ENCODE measurements around the gene TMEM89.

TMEM89 gene

GRCh38 chr3:48661501-48662144 is 40.1 kb upstream of the TMEM89 start:
- DNase-seq (ENCODE audit: low read depth), result no peak
- TF ChIP-seq CTCF (conservative IDR thresholded peaks at IDR 0.05; ENCODE audit: low read depth, low read length), result no peak
- H3K4me3 ChIP-seq (ENCODE audit: low read length), result peak overlapping the region; percentile 51

GRCh38 chr3:48660800-48661400 is 39.3 kb upstream of the TMEM89 start:
- no peak for TF ChIP-seq CTCF (conservative IDR thresholded peaks at IDR 0.05; ENCODE audit: low read depth, low read length)
- H3K4me3 ChIP-seq (ENCODE audit: low read length), result no peak overlapping the region
- DNase-seq (ENCODE audit: low read depth), result no peak

GRCh38 chr3:48656841-48657281 is 35.3 kb upstream of the TMEM89 start:
- DNase-seq (ENCODE audit: low read depth), result no peak
- no peak for TF ChIP-seq CTCF (conservative IDR thresholded peaks at IDR 0.05; ENCODE audit: low read depth, low read length)
- no peak overlapping the region for H3K4me3 ChIP-seq (ENCODE audit: low read length)

- peak; percentile 60 for TF ChIP-seq CTCF (conservative IDR thresholded peaks at IDR 0.05; ENCODE audit: low read depth, low read length)
- H3K4me3 ChIP-seq (ENCODE audit: low read length), result peak overlapping the region; percentile 36
- DNase-seq (ENCODE audit: low read depth), result no peak
Observed at GRCh38 chr3:48656061-48656840, 34.7 kb upstream of the TMEM89 start.

- H3K4me3 ChIP-seq (ENCODE audit: low read length), result peak overlapping the region; percentile 34
- TF ChIP-seq CTCF (conservative IDR thresholded peaks at IDR 0.05; ENCODE audit: low read depth, low read length), result no peak
- no peak for DNase-seq (ENCODE audit: low read depth)
Observed at GRCh38 chr3:48655606-48656005, 34.0 kb upstream of the TMEM89 start.

GRCh38 chr3:48655063-48655462 is 33.5 kb upstream of the TMEM89 start:
- H3K4me3 ChIP-seq (ENCODE audit: low read length), result no peak overlapping the region
- TF ChIP-seq CTCF (conservative IDR thresholded peaks at IDR 0.05; ENCODE audit: low read depth, low read length), result no peak
- DNase-seq (ENCODE audit: low read depth), result no peak
